ENCODE results near the gene SIRPG.
"Not testable (repeated sequence)": the region's sequence is repeated elsewhere in the genome, so short reads cannot be mapped to it uniquely, and the experiment has no call there.

SIRPG gene

GRCh38 chr20:1671891-1672669, 14.5 kb upstream of the SIRPG start:
- no peak for DNase-seq (ENCODE audit: low read depth, low spot score)

GRCh38 chr20:1669304-1669703, 11.7 kb upstream of the SIRPG start:
- no peak for DNase-seq (ENCODE audit: low read depth, low spot score)

GRCh38 chr20:1667502-1668085, 10.0 kb upstream of the SIRPG start:
- no peak for DNase-seq (ENCODE audit: low read depth, low spot score)

- DNase-seq (ENCODE audit: low read depth, low spot score), result no peak
These were observed 9.2 kb upstream of the SIRPG start for GRCh38 chr20:1666802-1667201.

DNA sequence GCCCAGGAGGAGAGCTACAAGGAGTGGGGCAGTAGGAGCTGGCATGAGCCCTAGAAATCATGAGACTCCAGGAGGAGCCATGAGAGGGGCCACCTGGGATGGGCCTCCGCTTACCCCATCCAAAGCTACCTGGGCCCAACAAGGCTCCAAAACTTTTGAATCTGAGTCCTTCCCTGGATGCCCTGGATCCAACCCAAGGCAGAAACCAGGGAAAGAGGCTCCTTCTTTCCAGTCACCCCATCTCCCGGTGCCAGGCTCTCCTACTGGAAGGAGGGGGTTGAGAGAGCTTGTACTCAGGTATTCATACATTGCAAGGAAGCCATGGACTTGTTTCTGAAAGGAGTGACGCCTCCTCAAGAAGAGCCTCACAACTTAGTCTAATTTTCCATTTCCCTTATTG, 7.8 kb upstream of the SIRPG start:
- no peak for DNase-seq (ENCODE audit: low read depth, low spot score)

- no peak for DNase-seq (ENCODE audit: low read depth, low spot score)
These were observed 7.3 kb upstream of the SIRPG start for GRCh38 chr20:1664911-1665310.

DNA sequence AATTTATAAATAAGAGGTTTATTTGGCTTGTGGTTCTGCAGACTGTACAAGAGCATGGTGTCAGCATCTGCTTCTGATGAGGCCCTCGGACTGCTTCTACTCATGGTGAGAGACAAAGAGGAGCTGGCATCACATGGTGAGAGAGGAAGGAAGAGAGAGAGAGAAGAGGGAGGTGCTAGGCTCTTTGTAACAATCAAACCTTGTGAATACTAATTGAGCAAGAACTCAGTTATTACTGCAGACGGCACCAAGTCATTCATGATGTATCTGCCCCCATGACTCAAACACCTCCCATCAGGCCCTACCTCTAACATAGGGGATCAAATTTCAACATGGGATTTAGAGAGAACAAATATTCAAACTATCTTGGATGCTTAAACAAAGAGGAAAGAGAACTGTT, 6.3 kb upstream of the SIRPG start:
- no peak for DNase-seq (ENCODE audit: low read depth, low spot score)

DNA sequence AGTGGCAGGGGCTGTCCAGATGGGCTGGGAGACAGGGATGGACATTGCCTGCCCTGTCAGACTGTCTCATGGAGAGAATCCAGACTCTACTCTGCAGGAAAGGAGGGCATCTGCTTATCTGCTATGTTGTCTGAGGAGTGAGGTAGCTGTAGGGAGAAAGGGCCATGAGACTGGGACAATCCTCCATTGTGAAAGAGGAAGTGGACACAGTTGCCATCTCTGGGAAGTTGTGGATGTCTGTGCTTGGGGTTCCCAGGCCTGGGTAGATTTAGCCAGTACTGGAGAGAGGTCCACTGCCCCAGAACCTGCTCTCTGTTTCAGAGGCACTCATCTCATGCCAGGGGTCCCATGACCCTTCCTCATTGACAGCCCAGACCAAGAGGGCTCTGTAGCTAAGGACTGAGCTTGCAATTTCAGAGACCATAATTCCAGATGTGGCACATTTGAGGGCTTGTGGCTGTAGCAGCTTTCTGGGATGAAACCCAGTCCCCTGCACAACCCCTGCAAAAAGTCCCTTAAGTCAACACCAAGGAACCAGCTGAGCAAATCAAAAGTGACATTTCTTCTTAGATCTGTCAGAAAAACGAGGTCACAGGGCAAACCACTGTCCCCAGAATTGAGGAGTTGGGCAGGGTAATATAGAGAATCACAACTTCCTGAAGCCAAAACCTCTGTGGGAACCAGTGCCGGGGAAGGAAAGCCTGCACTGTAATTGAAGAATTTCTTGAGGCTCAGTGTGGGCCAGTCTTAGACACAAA, 4.1 kb upstream of the SIRPG start:
- DNase-seq (ENCODE audit: low read depth, low spot score), result no peak

DNA sequence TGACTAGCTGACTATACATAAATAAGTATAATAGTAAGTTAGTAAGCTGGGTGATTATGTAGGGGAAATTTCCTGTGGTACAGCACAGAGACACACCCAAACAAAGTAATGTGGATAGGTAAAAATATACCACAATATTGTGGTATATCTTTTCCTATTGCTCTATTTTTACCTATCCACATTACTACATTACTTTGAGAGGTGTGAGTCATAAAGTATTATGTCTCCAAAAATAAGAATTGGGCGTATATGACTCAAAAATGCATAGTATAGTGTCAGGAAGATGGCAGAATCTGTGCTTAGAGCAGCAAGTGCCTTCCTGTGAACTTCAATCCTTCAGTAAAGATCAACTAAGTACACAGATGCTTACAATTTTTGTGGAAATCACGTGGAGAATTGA, 2.7 kb upstream of the SIRPG start:
- no peak for DNase-seq (ENCODE audit: low read depth, low spot score)

- DNase-seq (ENCODE audit: low read depth, low spot score), result no peak
These were observed 735 bp downstream of the SIRPG start for GRCh38 chr20:1656844-1657243.

GRCh38 chr20:1654996-1655395, 2.6 kb downstream of the SIRPG start:
- no peak for DNase-seq (ENCODE audit: low read depth, low spot score)

- no peak for DNase-seq (ENCODE audit: low read depth, low spot score)
These were observed 4.6 kb downstream of the SIRPG start for GRCh38 chr20:1652960-1653359.

DNA sequence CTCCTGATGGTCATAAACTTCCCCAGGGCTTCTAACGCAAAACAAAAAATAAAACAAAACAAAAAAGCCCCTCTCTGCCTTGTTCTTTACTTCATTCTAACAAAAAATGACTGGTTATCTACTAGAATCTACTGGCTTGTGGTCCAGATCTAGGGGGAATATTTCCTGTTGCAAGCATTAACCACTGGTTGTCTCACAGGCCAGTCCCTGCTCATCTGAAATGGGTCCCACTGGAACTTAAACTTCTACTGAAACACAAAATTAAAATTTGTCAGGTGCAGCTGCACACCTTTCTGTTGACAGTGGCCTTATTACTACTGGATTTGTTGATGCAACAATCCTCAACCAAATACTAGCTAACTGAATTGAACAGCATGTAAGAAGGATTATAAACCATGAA, 5.5 kb downstream of the SIRPG start:
- no peak for DNase-seq (ENCODE audit: low read depth, low spot score)

- DNase-seq (ENCODE audit: low read depth, low spot score), result no peak
These were observed 6.1 kb downstream of the SIRPG start for GRCh38 chr20:1651268-1652058.

- DNase-seq (ENCODE audit: low read depth, low spot score), result no peak
These were observed 9.5 kb downstream of the SIRPG start for GRCh38 chr20:1648101-1648500.

DNA sequence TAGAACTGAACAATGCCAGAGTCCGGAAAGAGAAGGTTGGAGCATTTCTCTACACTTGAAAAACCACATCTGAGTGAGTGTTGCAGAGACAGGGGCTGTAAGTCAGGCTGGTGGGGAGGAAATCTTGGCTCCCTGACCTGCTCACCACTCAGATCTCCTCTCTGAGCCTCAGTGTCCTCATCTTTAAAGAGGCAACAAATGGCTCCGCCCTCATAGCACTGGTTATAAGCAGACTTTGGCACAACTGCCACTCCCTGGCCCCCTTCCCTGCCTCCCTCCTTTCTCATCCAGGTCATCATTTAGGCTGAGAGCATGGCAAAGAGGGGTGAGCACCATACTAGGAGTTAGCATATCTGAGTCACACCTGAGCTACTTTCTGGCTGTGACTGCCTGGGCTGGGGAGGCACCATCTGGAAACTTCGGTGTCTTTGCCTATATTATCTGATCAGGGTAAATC, 10.6 kb downstream of the SIRPG start:
- DNase-seq (ENCODE audit: low read depth, low spot score), result no peak

GRCh38 chr20:1644101-1644962, 13.2 kb downstream of the SIRPG start:
- no peak for DNase-seq (ENCODE audit: low read depth, low spot score)

- not testable (repeated sequence) for DNase-seq (ENCODE audit: low read depth, low spot score)
These were observed 18.9 kb downstream of the SIRPG start for GRCh38 chr20:1638643-1639042.

DNA sequence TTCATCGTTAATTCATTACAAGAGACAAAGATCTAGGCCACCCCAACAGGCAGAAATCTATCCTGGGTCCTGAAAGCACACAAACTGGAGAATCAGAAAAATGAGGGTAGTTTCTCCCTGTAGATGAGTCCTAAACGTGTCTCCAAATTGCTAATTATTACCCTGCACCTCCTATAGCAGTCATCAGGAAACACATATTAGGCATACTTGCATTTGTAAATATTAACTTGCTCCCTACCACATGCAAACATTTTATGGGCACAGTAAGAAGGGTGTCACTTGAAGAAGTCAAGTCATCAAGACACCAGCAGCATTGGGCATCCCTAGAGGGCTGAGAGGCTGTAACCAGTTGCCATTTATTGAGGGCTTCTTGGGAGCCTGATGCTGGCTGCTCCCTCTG, 19.8 kb downstream of the SIRPG start:
- no peak for DNase-seq (ENCODE audit: low read depth, low spot score)

- no peak for DNase-seq (ENCODE audit: low read depth, low spot score)
These were observed 20.4 kb downstream of the SIRPG start for GRCh38 chr20:1637226-1637625.

GRCh38 chr20:1636621-1637020, 21.0 kb downstream of the SIRPG start:
- no peak for DNase-seq (ENCODE audit: low read depth, low spot score)

Measured in astrocyte of the hippocampus (primary cell).